Adrenal gland (tissue), 12 donors: ENCODE results near the gene SFXN5. TPM values are rescaled to one million over a fixed set of nuclear protein-coding genes. Genes with fewer than 3 reads are reported as not detected.

Experiments
- DNase-seq, 7 donors: peaks; one replicate each; pipeline ENCODE4 v3.0.0-alpha.2; 2019 to 2020
- H3K27ac ChIP-seq, 5 donors: fragments of 200-600 bp; sonication (generic) in 4 of 5; 1 replicate in 3 of 5; 2 replicates in 2 of 5; pipeline versions ENCODE4 v1.5.1 to v1.8.0; 2016 to 2020; ENCODE audit warnings: mild to moderate bottlenecking in 1 of 5
- H3K27me3 ChIP-seq: fragments of 200-600 bp; 2 replicates; pipeline ENCODE4 v1.8.0; 2021
- H3K36me3 ChIP-seq, 2 donors: fragments of 200-600 bp; replicated peaks in 1 of 2; 1 replicate in 1 of 2; 2 replicates in 1 of 2; pipeline versions ENCODE4 v1.5.1 to v1.8.0; 2018 to 2022
- H3K4me1 ChIP-seq, 2 donors: fragments of 200-600 bp; replicated peaks in 1 of 2; 1 replicate in 1 of 2; 2 replicates in 1 of 2; pipeline versions ENCODE4 v1.5.1 to v1.8.0; 2018 to 2021
- H3K4me3 ChIP-seq, 4 donors: fragments of 200-600 bp; sonication (generic) in 3 of 4; one replicate each; pipeline ENCODE4 v1.5.1; 2016 to 2018
- H3K9me3 ChIP-seq, 3 donors: fragments of 200-600 bp; sonication (generic) in 1 of 3; replicated peaks in 1 of 3; 1 replicate in 2 of 3; 2 replicates in 1 of 3; pipeline versions ENCODE4 v1.5.1 to v1.8.0; 2016 to 2021
- CTCF ChIP-seq, 6 experiments: fragments of 450-650 bp in 4 of 6; fragments of 200-600 bp in 2 of 6; sonication (generic) in 1 of 6; IDR thresholded peaks; 1 replicate in 5 of 6; 2 replicates in 1 of 6; pipeline versions ENCODE4 v1.5.1 to v1.8.0; 2016 to 2021; ENCODE audit warnings: antibody characterized with exemption in 6 of 6, mild to moderate bottlenecking in 2 of 6, moderate library complexity in 1 of 6
- POLR2A ChIP-seq, 2 donors: fragments of 450-650 bp; IDR thresholded peaks; one replicate each; pipeline ENCODE4 v1.6.1; 2017; ENCODE audit warnings: antibody characterized with exemption in 2 of 2, mild to moderate bottlenecking in 2 of 2, moderate library complexity in 1 of 2
- WGBS, 4 donors: extraction: QIAGEN DNeasy Blood & Tissue Kit in 2 of 4; methylation state at CpG; one replicate each; pipeline versions ENCODE4 v1.1.5 to v1.1.7; 2013 to 2017; 5-methylcytosine and 5-hydroxymethylcytosine counted together
- intact Hi-C, 2 donors: fragments of 100-400 bp; cut with DNase I; formaldehyde crosslinking; loops; one replicate each; pipeline versions ENCODE4 v1.14.1 to v1.15.0; 2022 to 2023
- polyA plus RNA-seq, 3 donors: library from polyadenylated mRNA; stranded (reverse); fragments of 200-250 nt in 2 of 3; fragments of 350-450 nt in 1 of 3; fragmentation: Illumina TruSeq in 1 of 3; extraction: RNeasy Lipid Tissue Mini Kit (QIAGEN cat#74804) in 1 of 3; gene quantifications; one replicate each; pipeline ENCODE4 v1.2.3, GENCODE V29; 2013 to 2014
- total RNA-seq, 9 donors: library from RNA; depleted of rRNA in 4 of 9; stranded (reverse); fragments of >200 nt in 4 of 9; fragments of 120-200 nt in 1 of 9; fragmentation: NEBNext Ultra II Directional in 1 of 9; extraction: Animal tissue kit (Norgen Biotek cat#: 25700) in 1 of 9; gene quantifications; one replicate each; pipeline versions ENCODE4 v1.1.0 to v1.2.4, GENCODE V29; 2013 to 2023
- donor health status: healthy with polysubstance abuse.
- donor health status: Bipolar disorder and iron deficiency.
- donor health status: DM: yes; HTN: yes; CAD: no.
- donor health status: DM: no; HTN: no; CAD: no.
- donor health status: DM: no; HTN: no; CAD: no.
- donor health status: DM: yes; HTN: yes; CAD: no.

Gene SFXN5
- total and polyA plus RNA-seq, 12 donors, result 12.2 to 56.5 (median 32.7) TPM

DNA sequence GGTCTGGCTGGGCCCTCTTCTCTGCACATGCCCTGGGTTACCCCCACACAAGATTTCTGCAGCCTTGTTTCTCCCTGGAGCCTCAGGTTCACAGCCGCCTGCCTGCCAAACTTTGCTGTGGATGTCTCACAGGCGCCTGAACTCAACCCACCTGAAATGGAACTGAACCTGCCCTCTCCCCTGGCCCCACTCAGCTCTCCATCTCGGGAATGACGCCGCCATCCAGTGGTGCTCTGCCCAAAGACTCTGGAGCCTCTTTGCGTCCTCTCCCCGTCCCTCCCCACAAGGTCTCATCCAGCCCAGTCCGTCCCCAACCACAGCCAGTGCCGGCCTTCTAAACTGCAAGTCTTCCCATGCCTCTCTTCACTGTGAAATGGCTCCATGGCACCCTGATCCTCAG is 125.0 kb downstream of the SFXN5 start:
- TF ChIP-seq POLR2A (IDR thresholded peaks at IDR 0.05) (no peak), CTCF (IDR thresholded peaks at IDR 0.05) (no peak)
- Histone ChIP-seq H3K36me3 (peaks cover 0 to 6% of the 10 kb centered on the region in 2 donors), H3K27me3 (no peaks in the 10 kb centered on the region), H3K9me3 (no peaks in the 10 kb centered on the region), H3K4me3 (no peak overlapping the region), H3K4me1 (no peaks in the 10 kb centered on the region), H3K27ac (no peak overlapping the region)
- intact Hi-C loops, result no loop called here
- WGBS, 4 donors, result 92 to 96% (median 95%) methylated on average over 9 of the region's 9 CpGs
- no peak for DNase-seq

DNA sequence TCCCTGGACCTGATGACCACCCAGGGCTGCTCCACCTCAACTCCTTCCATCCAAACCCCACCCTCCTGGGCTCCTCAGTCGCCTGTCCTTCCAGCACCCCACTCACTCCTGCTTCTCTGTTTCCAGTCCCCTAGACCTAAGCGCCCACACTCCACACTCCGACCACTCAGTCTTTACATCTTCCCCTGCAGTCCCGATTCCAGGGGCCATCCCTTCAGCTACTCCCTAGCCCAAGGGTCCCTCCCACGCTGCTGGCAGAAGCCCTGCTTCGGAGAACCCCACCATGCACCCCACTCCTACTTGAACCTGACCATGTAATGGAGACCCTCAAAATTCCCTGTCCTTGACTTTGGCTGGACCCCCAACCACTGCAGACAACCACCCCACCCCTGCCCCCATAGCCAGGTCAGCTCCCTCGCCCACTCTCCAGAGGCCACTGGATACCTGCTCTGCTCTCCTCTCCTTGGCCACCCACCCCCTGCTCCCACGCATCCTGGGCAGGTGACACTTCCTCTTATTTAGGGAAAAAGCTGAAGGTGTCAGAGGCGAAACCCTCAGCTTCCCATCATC is 126.0 kb downstream of the SFXN5 start:
- DNase-seq, result no peak
- intact Hi-C loops, result no loop called here
- 94 to 97% (median 95%) methylated on average over 7 to 9 of the region's 9 CpGs for WGBS, 4 donors
- Histone ChIP-seq H3K27ac (no peak overlapping the region), H3K4me3 (no peak overlapping the region), H3K36me3 (peaks cover 0 to 6% of the 10 kb centered on the region in 2 donors), H3K27me3 (no peaks in the 10 kb centered on the region), H3K9me3 (no peaks in the 10 kb centered on the region), H3K4me1 (no peaks in the 10 kb centered on the region)
- TF ChIP-seq CTCF (IDR thresholded peaks at IDR 0.05) (no peak), POLR2A (IDR thresholded peaks at IDR 0.05) (no peak)

- no peaks in the 10 kb centered on the region for H3K27me3 ChIP-seq
- DNase-seq, result no peak
- no peaks in the 10 kb centered on the region for H3K9me3 ChIP-seq
- no peak for TF ChIP-seq CTCF (IDR thresholded peaks at IDR 0.05)
- TF ChIP-seq POLR2A (IDR thresholded peaks at IDR 0.05), result no peak
- 94 to 97% (median 96%) methylated on average over 15 to 16 of the region's 16 CpGs for WGBS, 4 donors
- peaks cover 0 to 6% of the 10 kb centered on the region in 2 donors for H3K36me3 ChIP-seq
- intact Hi-C loops, result no loop called here
- no peak overlapping the region for H3K27ac ChIP-seq
- H3K4me3 ChIP-seq, result no peak overlapping the region
- no peaks in the 10 kb centered on the region for H3K4me1 ChIP-seq
Measured at GRCh38 chr2:72944804-72945449, 126.6 kb downstream of the SFXN5 start.

DNA sequence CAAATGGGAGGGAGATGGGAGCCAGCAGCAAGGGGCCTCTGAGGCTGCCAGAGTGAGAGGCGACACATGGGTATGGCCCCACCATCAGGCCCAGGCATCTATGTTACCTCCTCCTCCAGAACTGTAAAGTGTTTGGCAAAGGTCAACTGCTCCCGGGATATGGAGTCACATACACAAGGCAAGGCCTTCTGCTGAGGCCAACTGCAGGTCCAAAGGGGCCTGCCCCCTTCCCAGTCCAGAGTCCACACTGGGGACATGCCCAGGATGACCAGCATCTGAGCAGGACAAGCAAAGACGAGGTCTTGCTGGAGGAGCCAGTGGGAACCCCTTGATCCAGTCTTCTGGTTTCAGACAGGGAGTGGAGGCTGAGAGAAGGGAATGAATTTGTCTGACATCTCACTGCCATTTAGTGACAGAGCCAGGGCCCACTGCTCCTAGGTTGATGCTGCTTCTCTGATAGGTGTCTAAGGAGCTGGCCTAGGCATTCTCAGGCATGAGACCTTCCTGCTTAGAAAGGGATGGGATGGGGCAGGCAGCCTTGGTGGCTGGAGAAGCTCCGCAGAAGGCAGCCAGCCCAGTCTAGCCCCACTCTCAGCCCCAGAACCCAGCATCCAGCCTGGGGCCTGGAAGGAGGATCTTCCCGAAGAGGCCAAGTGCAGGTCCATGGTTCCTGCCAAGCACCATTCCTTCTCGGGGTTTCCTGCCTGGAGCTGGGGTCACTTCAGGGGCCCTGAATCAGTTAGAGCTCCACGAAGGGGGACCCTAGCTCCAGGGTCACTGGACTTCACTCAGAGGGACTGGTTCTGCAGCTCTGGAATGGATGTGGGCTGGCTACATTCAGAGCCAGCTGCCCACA is 127.7 kb downstream of the SFXN5 start:
- WGBS, 4 donors, result 93 to 100% (median 94%) methylated on average over 3 to 7 of the region's 7 CpGs
- Histone ChIP-seq H3K9me3 (no peaks in the 10 kb centered on the region), H3K27ac (no peak overlapping the region), H3K36me3 (peaks cover 0 to 6% of the 10 kb centered on the region in 2 donors), H3K4me1 (no peaks in the 10 kb centered on the region), H3K27me3 (no peaks in the 10 kb centered on the region), H3K4me3 (no peak overlapping the region)
- TF ChIP-seq POLR2A (IDR thresholded peaks at IDR 0.05), result no peak
- no peak for TF ChIP-seq CTCF (IDR thresholded peaks at IDR 0.05)
- no peak for DNase-seq
- intact Hi-C loops, result no loop called here
